ENCODE results near the gene MAGEL2. TPM values are rescaled to one million over a fixed set of nuclear protein-coding genes. Genes with fewer than 3 reads are reported as not detected.

The MAGEL2 gene
- total and polyA plus RNA-seq, 2 of the 4 experiments (the other 2 are of a cell fraction), result 0.18 to 0.29 TPM

- Histone ChIP-seq H3K9me1 (ENCODE audit: insufficient read depth, low read length) (no peaks in the 10 kb centered on the region), H2BK5ac (ENCODE audit: low read depth, low read length, poor library complexity, severe bottlenecking) (no peak within 1 kb of the TSS), H2AK9ac (replicated peaks; ENCODE audit: low read depth, low read length, poor library complexity) (peak within 1 kb of the TSS; percentile 42), H4K91ac (ENCODE audit: insufficient read depth, low read depth, low read length) (no peak within 1 kb of the TSS; the same call in 1 of the 2 replicates), H2AK5ac (ENCODE audit: low read depth, low read length) (no peak within 1 kb of the TSS), H4K20me1 (ENCODE audit: insufficient read depth, low read length) (no peaks in the 10 kb centered on the region), H2BK120ac (ENCODE audit: low read depth, low read length) (no peak within 1 kb of the TSS), H3K27ac (ENCODE audit: insufficient read depth, low read length) (peak within 1 kb of the TSS; percentile 86), H4K8ac (ENCODE audit: low read depth in 2 of 2, low read length in 2 of 2) (peak within 1 kb of the TSS; percentile 33 to 65; a peak in 1 of 4 replicates), H4K5ac (ENCODE audit: low read depth, low read length) (peak within 1 kb of the TSS; percentile 85; the same call in 1 of the 2 replicates), H3K4me2 (ENCODE audit: low read depth, low read length) (peak within 1 kb of the TSS; percentile 81), H3K4me3 (ENCODE audit: insufficient read depth, low read depth, low read length) (peak within 1 kb of the TSS; percentile 96), H3K18ac (ENCODE audit: low read depth, low read length) (no peak within 1 kb of the TSS; the same call in 1 of the 2 replicates), H3K27me3 (ENCODE audit: control insufficient read depth, insufficient read depth, low read length) (no peaks in the 10 kb centered on the region), H3K79me1 (ENCODE audit: low read depth in 1 of 2, low read length in 2 of 2) (no peaks in the 10 kb centered on the region), H3K9me3 (ENCODE audit: control insufficient read depth, insufficient read depth, low read length) (no peaks in the 10 kb centered on the region), H3K4me1 (ENCODE audit: control insufficient read depth, insufficient read depth, low read length) (peaks cover 3% of the 10 kb centered on the region; the same call in 1 of the 2 replicates), H3K9ac (ENCODE audit: low read depth, low read length) (peak within 1 kb of the TSS; percentile 94), H2BK15ac (ENCODE audit: low read depth, low read length) (no peak within 1 kb of the TSS), H3K56ac (ENCODE audit: extremely low read depth, insufficient read depth, low read length) (no peak within 1 kb of the TSS), H2AFZ (replicated peaks; ENCODE audit: low read length, poor library complexity) (peak within 1 kb of the TSS; percentile 85), H3K36me3 (ENCODE audit: control insufficient read depth, insufficient read depth, low read length) (no peaks in the 10 kb centered on the region), H2BK20ac (ENCODE audit: low read depth, low read length) (no peak within 1 kb of the TSS), H3K23ac (ENCODE audit: low read depth, low read length) (no peak within 1 kb of the TSS), H3K4ac (ENCODE audit: low read depth, low read length) (no peak within 1 kb of the TSS), H3K14ac (replicated peaks; ENCODE audit: low read depth, low read length) (no peak within 1 kb of the TSS)
- DNase-seq (peak; percentile 52), ATAC-seq (ENCODE audit: low read depth) (peak; percentile 76)
- POLR2A ChIA-PET (ENCODE audit: unreplicated experiment), result no interaction called here
- in situ Hi-C loops (cut with MboI; ENCODE audit: low sequenced_read_pairs), result no loop called here
- CTCF ChIA-PET, result no interaction called here
- peak; percentile 28; the same call in 1 of the 2 replicates for TF ChIP-seq MAZ (IDR thresholded peaks at IDR 0.05; ENCODE audit: borderline replicate concordance, low read depth, low read length)
- no peak for TF ChIP-seq FOS (IDR thresholded peaks at IDR 0.05; ENCODE audit: low read depth, low read length)
- WGBS, 2 experiments (ENCODE audit: extremely low coverage in 2 of 2, insufficient read length in 1 of 2), result 40% methylated on average over 11 of the region's 38 CpGs; no CpG with 5 or more reads in 1 of the 2 experiments
- BruUV-seq (replicated peaks), result no TSS peak
- intact Hi-C loops (cut with micrococcal nuclease), result no loop called here
- dilution Hi-C loops (cut with HindIII; ENCODE audit: low sequenced_read_pairs, unreplicated experiment), result no loop called here
Observed at GRCh38 chr15:23687143-23687470, 39.4 kb upstream of the MAGEL2 start, which contains the start of gene NDN. Gene NDN (minus strand): TSS chr15:23687305. CDS start chr15:23687217, 88 bp downstream.
